ENCODE results near the gene RUNX3. TPM values are rescaled to one million over a fixed set of nuclear protein-coding genes. Genes with fewer than 3 reads are reported as not detected.

Gene RUNX3
- total and polyA plus RNA-seq, 2 donors (not counting 3 experiments of a cell fraction or from before 2014, with no cell fraction given): not detected

DNA sequence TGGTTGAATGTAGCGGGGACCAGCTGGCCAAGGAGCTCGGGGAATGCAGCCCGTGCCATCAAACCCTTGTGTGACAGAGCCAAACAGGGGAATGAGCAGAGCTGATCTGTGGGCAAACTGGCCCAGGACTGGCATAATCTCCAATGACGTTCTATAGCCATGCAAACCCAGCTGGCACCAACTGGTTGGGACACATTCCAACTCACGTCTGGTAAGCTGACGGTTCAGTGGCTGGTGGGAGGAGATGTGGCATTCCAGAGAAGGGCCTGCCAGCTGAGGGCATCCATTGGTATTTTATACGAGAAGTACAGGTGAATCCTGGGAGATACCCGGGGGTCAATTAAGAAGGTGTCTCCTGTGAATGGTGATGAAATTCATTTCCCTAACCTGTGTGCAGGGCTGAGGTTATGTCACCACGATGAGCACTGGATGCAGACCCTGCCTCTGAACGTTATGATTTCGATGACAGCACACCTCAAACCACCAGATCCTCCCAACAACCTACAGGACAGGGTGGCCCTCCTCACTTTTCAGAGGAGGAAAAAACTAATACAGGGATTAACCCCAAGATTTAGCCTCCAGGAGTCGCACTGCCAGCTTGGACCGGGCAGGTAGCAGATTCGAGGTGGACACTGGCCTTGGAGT is 39.0 kb upstream of the RUNX3 start:
- no TSS peak for BruUV-seq (replicated peaks)
- no peak overlapping the region for H3K4me2 ChIP-seq (ENCODE audit: insufficient read depth, low read length)
- no peaks in the 10 kb centered on the region for H3K4me1 ChIP-seq (ENCODE audit: control insufficient read depth, extremely low read depth, insufficient read depth, low read length)
- ChIA-PET CTCF (interaction anchor here (0.6 to 1.2 kb wide), 2 partner anchors 37 to 156 kb away, joined by 3 read pairs; no protein-coding TSS in a partner anchor), POLR2A (no interaction called here)
- intact Hi-C loops (cut with micrococcal nuclease) (no loop called here), dilution Hi-C loops (cut with MboI; ENCODE audit: extremely low pct_ligation_motif_present, low sequenced_read_pairs) (no loop called here)
- no peak overlapping the region for H3K4me3 ChIP-seq (replicated peaks in 1 of 3; ENCODE audit: insufficient read depth in 1 of 3, low read depth in 1 of 3, low read length in 3 of 3)
- no peak overlapping the region for H3K9ac ChIP-seq (replicated peaks; ENCODE audit: extremely low read depth, insufficient read depth, low read length)
- no peaks in the 10 kb centered on the region for H4K20me1 ChIP-seq (replicated peaks; ENCODE audit: control insufficient read depth, extremely low read depth, insufficient read depth, low read length)
- H3K9me3 ChIP-seq (replicated peaks; ENCODE audit: control insufficient read depth, insufficient read depth, low read length): no peaks in the 10 kb centered on the region
- H3K9me1 ChIP-seq (replicated peaks; ENCODE audit: control insufficient read depth, extremely low read depth, insufficient read depth, low read length): no peaks in the 10 kb centered on the region
- no peak overlapping the region for H3K27ac ChIP-seq (ENCODE audit: insufficient read depth, low read depth, low read length)
- FAIRE-seq (no peak), DNase-seq (ENCODE audit: low read depth, low spot score) (no peak)
- H3K36me3 ChIP-seq (ENCODE audit: control insufficient read depth in 2 of 2, extremely low read depth in 1 of 2, insufficient read depth in 2 of 2, low read length in 2 of 2): no peaks in the 10 kb centered on the region
- H3K79me2 ChIP-seq (ENCODE audit: control insufficient read depth, insufficient read depth, low read length): no peaks in the 10 kb centered on the region
- TF ChIP-seq POLR2A (IDR thresholded peaks at IDR 0.05; ENCODE audit: low read depth, low read length) (no peak), GATA2 (IDR thresholded peaks at IDR 0.05; ENCODE audit: insufficient read depth, insufficient read length, low read depth, low read length) (no peak), CTCF (IDR thresholded peaks at IDR 0.05; ENCODE audit: extremely low read depth in 1 of 2, insufficient read depth in 1 of 2, low read depth in 1 of 2, low read length in 2 of 2) (no peak), JUN (IDR thresholded peaks at IDR 0.05; ENCODE audit: borderline replicate concordance, insufficient read depth, insufficient read length, low read depth) (no peak), MAX (IDR thresholded peaks at IDR 0.05; ENCODE audit: insufficient read depth, insufficient read length) (no peak), MYC (IDR thresholded peaks at IDR 0.05; ENCODE audit: low read depth, low read length) (no peak), FOS (IDR thresholded peaks at IDR 0.05; ENCODE audit: borderline replicate concordance, insufficient read depth, low read length) (no peak), EZH2 (IDR thresholded peaks at IDR 0.05; ENCODE audit: borderline replicate concordance, low read depth, low read length, severe bottlenecking) (no peak), POLR2AphosphoS5 (IDR thresholded peaks at IDR 0.05; ENCODE audit: insufficient read depth, low read depth, low read length) (no peak)
- peaks cover 2 to 4% of the 10 kb centered on the region in 2 experiments for H3K27me3 ChIP-seq (ENCODE audit: control insufficient read depth in 2 of 2, insufficient read depth in 2 of 2, low read length in 2 of 2)
- H2AFZ ChIP-seq (ENCODE audit: low read depth, low read length): no peak overlapping the region
